MCF 10A (cell line): Measurements from ENCODE around the gene SIVA1. TPM values are rescaled to one million over a fixed set of nuclear protein-coding genes. Genes with fewer than 3 reads are reported as not detected.

Experiments used
- BruUV-seq: library from RNA; stranded (reverse); fragments of 400-500 nt; replicated peaks from 2 replicates; lab custom pipeline; 2021; lab: Mats Ljungman, UMichigan
- CTCF ChIA-PET: fragments of 300-600 bp; sonication (Branson Sonifier 250); formaldehyde crosslinking; extraction: SDS; loops from one replicate; lab custom pipeline; 2021; ENCODE audit warnings: antibody characterized with exemption, inconsistent platforms; lab: Yijun Ruan, JAX
- POLR2A ChIA-PET: fragments of 300-600, 350-650 bp; sonication (Branson Sonifier 250); formaldehyde crosslinking; extraction: SDS; loops from one replicate; lab custom pipeline; 2020; ENCODE audit warnings: antibody characterized with exemption, inconsistent platforms; lab: Yijun Ruan, JAX
- DNase-seq: peaks from one replicate; pipeline ENCODE4 v3.0.0-alpha.2; 2018; ENCODE audit not compliant: unreplicated experiment
- H3K27ac Mint-ChIP-seq: one replicate; pipeline ENCODE4 v1.8.0; 2022; ENCODE audit warnings: mild to moderate bottlenecking, low read depth, mixed read lengths; ENCODE audit not compliant: unreplicated experiment
- H3K27me3 Mint-ChIP-seq: one replicate; pipeline ENCODE4 v1.8.0; 2022; ENCODE audit warnings: mixed read lengths; ENCODE audit not compliant: insufficient read depth, unreplicated experiment
- H3K36me3 Mint-ChIP-seq: one replicate; pipeline ENCODE4 v1.8.0; 2022; ENCODE audit warnings: mild to moderate bottlenecking, moderate library complexity, mixed read lengths; ENCODE audit not compliant: insufficient read depth, unreplicated experiment
- H3K4me1 Mint-ChIP-seq: one replicate; pipeline ENCODE4 v1.8.0; 2022; ENCODE audit warnings: mixed read lengths; ENCODE audit not compliant: insufficient read depth, unreplicated experiment
- H3K4me3 Mint-ChIP-seq: one replicate; pipeline ENCODE4 v1.8.0; 2022; ENCODE audit warnings: mild to moderate bottlenecking, moderate library complexity, mixed read lengths; ENCODE audit not compliant: unreplicated experiment
- H3K9me3 Mint-ChIP-seq: one replicate; pipeline ENCODE4 v1.8.0; 2022; ENCODE audit warnings: mixed read lengths; ENCODE audit not compliant: unreplicated experiment
- intact Hi-C: fragments of 100-400 bp; cut with micrococcal nuclease; formaldehyde crosslinking; loops from 2 replicates; pipeline ENCODE4 v1.14.1; 2022
- total RNA-seq: library from RNA; stranded (reverse); gene quantifications from 2 replicates; pipeline ENCODE4 v1.2.3, GENCODE V29; 2022
- TF ChIP-seq, protein P1 (sequence below): fragments of 200-600 bp; IDR thresholded peaks from one replicate; pipeline ENCODE4 v1.8.0; 2022; ENCODE audit warnings: antibody characterized with exemption, mild to moderate bottlenecking; ENCODE audit not compliant: unreplicated experiment

SIVA1 gene
- total RNA-seq, 1 experiment from 2014 or later: 63.3 TPM

DNA sequence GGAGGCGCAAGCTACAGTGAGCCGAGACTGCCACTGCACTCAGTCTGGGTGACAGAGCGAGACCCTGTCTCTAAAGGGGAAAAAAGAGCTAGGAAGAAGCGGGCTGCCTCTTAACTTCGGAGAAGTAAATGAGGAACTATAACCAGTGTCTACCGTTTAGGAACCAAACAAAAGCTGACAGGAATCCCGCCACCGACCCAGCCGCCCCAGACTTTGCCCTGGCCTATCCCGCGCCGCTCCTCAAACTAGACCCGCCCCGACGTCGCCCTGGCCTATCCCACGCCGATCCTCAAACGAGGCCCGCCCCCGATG, 568 bp upstream of the SIVA1 start:
- ChIA-PET POLR2A (interaction anchor here (0.6 to 2.4 kb wide), 20 partner anchors 11 to 416 kb away, joined by 3 to 13 read pairs (median 4); partner anchors contain the start of genes ADSS1 and JAG2), CTCF (interaction anchor here (0.6 to 6.9 kb wide), 5 partner anchors 16 to 529 kb away, joined by 3 to 85 read pairs (median 4); partner anchors contain the start of gene ADSS1)
- no peaks in the 10 kb centered on the region for H3K9me3 Mint-ChIP-seq
- no TSS peak for BruUV-seq
- TF ChIP-seq, protein P1, sequence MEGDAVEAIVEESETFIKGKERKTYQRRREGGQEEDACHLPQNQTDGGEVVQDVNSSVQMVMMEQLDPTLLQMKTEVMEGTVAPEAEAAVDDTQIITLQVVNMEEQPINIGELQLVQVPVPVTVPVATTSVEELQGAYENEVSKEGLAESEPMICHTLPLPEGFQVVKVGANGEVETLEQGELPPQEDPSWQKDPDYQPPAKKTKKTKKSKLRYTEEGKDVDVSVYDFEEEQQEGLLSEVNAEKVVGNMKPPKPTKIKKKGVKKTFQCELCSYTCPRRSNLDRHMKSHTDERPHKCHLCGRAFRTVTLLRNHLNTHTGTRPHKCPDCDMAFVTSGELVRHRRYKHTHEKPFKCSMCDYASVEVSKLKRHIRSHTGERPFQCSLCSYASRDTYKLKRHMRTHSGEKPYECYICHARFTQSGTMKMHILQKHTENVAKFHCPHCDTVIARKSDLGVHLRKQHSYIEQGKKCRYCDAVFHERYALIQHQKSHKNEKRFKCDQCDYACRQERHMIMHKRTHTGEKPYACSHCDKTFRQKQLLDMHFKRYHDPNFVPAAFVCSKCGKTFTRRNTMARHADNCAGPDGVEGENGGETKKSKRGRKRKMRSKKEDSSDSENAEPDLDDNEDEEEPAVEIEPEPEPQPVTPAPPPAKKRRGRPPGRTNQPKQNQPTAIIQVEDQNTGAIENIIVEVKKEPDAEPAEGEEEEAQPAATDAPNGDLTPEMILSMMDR: no peak
- peaks cover 14% of the 10 kb centered on the region for H3K36me3 Mint-ChIP-seq
- intact Hi-C loops: loop anchor here (2.0 kb wide), 1 partner anchor 20 kb away; no protein-coding TSS in a partner anchor
- peak overlapping the region; percentile 92 for H3K4me3 Mint-ChIP-seq
- H3K27ac Mint-ChIP-seq: peak overlapping the region; percentile 92
- DNase-seq: no peak
- H3K27me3 Mint-ChIP-seq: no peaks in the 10 kb centered on the region
- H3K4me1 Mint-ChIP-seq: peaks cover 28% of the 10 kb centered on the region

DNA sequence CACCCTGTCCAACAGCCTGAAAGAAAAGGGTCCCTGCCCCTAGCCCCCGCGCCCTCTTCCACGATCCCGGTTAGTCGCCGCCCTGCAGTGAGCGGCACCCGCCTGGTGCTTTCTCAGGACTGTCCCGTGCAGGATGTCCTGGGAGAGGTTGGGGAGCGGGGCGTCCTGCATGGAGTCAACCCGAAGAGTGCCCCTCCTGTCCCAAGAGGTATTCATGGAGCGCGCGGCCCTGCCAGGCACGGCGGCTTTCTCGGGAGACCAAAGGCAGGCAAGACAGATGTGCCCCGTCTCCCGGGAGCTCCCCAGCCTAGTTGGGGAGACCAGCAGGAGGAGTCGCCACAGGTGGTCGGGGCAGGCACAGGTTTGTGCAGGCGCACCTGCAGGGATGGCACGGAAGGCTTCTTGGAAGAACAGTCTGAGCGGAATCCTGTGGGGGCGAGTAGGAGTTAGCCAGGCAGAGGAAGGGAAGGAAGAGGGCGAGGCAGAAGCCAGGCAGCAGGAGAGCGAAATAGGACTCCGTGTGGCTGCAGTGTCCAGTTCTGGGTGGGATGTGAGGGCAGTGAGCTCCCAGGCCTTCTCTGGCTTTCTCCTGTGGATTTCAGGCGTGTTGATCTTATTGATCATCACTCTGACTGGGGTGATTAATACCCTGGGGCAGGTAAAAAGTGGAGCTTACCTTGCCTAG, 723 bp downstream of the SIVA1 start:
- TF ChIP-seq, protein P1: no peak
- no peaks in the 10 kb centered on the region for H3K9me3 Mint-ChIP-seq
- BruUV-seq: TSS peak; percentile 43
- H3K4me1 Mint-ChIP-seq: peaks cover 26% of the 10 kb centered on the region
- peak overlapping the region; percentile 92 for H3K27ac Mint-ChIP-seq
- CTCF ChIA-PET: interaction anchor here (0.6 to 6.9 kb wide), 6 partner anchors 10 to 266 kb away, joined by 3 to 85 read pairs (median 4); partner anchors contain the start of gene ADSS1
- H3K4me3 Mint-ChIP-seq: peak overlapping the region; percentile 92
- H3K27me3 Mint-ChIP-seq: no peaks in the 10 kb centered on the region
- no peak for DNase-seq
- POLR2A ChIA-PET: interaction anchor here (0.6 to 2.4 kb wide), 19 partner anchors 10 to 949 kb away, joined by 3 to 13 read pairs (median 4); partner anchors contain the start of genes AKT1, CEP170B and JAG2
- peaks cover 24% of the 10 kb centered on the region for H3K36me3 Mint-ChIP-seq
- intact Hi-C loops: loop anchor here (2.0 kb wide), 1 partner anchor 21 kb away; no protein-coding TSS in a partner anchor

DNA sequence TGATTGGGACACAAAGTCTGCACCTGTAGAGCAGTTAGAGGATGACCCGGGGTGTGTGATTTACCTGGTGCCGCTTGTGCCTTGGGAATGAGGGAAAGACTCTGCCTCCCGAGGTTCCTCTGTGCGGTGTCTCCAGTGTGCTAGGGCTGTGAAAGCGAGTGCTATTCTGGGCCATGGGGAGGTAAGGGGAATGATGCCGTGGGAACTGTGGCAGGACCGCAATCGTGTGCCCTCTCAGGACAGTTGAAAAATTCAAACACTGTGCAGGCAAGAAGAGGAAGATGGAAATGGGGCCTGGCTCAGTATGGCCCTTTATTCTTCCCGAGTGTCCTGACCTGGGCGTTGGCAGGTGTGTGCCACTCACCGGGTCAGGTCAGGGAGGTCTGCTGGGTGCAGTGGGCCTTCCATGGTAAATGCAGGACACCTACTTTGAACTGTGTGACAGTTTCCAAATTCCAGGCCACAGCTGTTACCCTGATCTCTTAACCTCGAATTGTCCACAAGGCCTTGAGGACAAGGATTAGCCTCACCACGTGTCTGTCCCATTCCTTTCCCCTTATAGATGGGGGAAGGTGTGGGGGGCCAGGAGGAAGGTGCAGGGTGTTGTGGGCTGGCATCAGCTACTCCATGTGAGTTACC, 1.4 kb downstream of the SIVA1 start:
- Mint-ChIP-seq H3K4me1 (peaks cover 20% of the 10 kb centered on the region), H3K27ac (peak overlapping the region; percentile 92), H3K27me3 (no peaks in the 10 kb centered on the region), H3K9me3 (no peaks in the 10 kb centered on the region), H3K36me3 (peaks cover 28% of the 10 kb centered on the region), H3K4me3 (peak overlapping the region; percentile 92)
- no peak for DNase-seq
- BruUV-seq: no TSS peak
- TF ChIP-seq, protein P1: no peak
- intact Hi-C loops: no loop called here
- POLR2A ChIA-PET: interaction anchor here (0.6 to 2.4 kb wide), 10 partner anchors 9 to 219 kb away, joined by 3 to 13 read pairs (median 4); partner anchors contain the start of gene CEP170B
- CTCF ChIA-PET: interaction anchor here (0.6 to 6.3 kb wide), 3 partner anchors 10 to 30 kb away, joined by 3 to 47 read pairs (median 3); partner anchors contain the start of gene ADSS1

DNA sequence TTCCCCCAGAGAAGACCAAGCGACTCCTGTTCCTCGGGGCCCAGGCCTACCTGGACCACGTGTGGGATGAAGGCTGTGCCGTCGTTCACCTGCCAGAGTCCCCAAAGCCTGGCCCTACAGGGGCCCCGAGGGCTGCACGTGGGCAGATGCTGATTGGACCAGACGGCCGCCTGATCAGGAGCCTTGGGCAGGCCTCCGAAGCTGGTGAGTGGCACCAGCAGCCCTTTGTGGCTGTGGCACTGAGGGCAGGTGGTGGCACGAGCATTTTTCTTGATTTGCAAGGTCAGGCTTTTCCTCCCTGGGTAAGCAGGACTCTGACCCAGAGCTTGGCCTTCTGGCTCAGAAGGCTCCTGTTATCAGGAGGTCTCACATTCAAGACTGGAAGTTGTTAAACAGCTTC, 2.7 kb downstream of the SIVA1 start:
- intact Hi-C loops: no loop called here
- Mint-ChIP-seq H3K27me3 (no peaks in the 10 kb centered on the region), H3K27ac (no peak overlapping the region), H3K36me3 (peaks cover 31% of the 10 kb centered on the region), H3K4me3 (no peak overlapping the region), H3K4me1 (peaks cover 11% of the 10 kb centered on the region), H3K9me3 (no peaks in the 10 kb centered on the region)
- ChIA-PET CTCF (no interaction called here), POLR2A (interaction anchor here (0.6 kb wide), 1 partner anchor 147 kb away, joined by 3 read pairs; no protein-coding TSS in a partner anchor)
- no TSS peak for BruUV-seq
- DNase-seq: no peak
- TF ChIP-seq, protein P1: no peak
